NCI-H82 treated with DMSO at 0.1 percent for 48 hours (cell line): ENCODE data around the gene CRKL.
"Not testable (repeated sequence)": the region's sequence is repeated elsewhere in the genome, so short reads cannot be mapped to it uniquely, and the experiment has no call there.

ENCODE experiments used
- DNase-seq: peaks from one replicate; lab custom pipeline; 2025; ENCODE audit not compliant: unreplicated experiment; lab: John Stamatoyannopoulos, UW

The CRKL gene

GRCh38 chr22:20965888-20966855, 49.0 kb downstream of the CRKL start:
- no peak for DNase-seq

DNA sequence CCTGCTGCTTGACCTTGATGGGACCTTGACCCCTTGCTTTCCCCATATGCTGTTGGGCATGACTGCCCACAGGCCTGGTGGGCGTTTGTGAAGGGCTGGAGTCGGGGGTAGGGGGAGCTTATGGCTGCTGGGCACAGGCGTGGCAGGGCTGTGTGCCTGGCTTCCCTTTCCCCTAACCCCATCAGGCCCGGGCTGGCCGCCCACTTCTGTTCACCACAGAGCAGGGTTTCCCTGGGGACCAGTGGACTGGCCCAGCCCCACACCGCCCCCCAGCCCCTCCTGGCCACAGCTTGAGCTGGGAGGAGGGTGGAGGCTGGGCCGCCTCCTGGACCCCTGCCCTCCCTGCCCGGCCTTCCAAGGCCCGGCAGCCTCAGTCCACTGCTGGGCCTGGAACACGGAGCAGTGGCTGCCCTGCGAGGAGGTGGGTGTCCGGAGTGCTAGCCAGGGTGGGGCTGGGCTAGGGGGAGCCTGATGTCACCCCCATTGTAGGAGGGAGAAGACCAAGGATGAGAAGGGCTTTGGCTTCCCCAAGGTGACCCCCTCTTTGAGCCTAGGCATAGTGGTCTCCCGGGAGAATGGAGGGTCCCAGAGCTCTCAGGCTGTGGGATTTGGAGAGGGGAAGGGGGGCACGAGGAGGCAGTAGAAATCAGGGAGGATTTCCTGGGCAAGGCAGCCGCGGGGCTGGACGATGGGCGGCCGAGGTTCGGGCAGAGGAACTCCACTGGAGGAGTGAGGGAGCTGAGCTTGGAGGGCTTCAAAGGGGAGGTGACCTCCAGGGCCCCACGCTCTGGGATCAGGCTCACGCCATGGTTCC, 49.9 kb downstream of the CRKL start, which contains the start of gene AIFM3:
Gene AIFM3 (plus strand): TSS at position 373 of the 814 bp plus-strand sequence. CDS start 690 bp downstream, outside the sequence.
- DNase-seq = no peak

GRCh38 chr22:20967697-20968211, 50.5 kb downstream of the CRKL start:
- no peak for DNase-seq

DNA sequence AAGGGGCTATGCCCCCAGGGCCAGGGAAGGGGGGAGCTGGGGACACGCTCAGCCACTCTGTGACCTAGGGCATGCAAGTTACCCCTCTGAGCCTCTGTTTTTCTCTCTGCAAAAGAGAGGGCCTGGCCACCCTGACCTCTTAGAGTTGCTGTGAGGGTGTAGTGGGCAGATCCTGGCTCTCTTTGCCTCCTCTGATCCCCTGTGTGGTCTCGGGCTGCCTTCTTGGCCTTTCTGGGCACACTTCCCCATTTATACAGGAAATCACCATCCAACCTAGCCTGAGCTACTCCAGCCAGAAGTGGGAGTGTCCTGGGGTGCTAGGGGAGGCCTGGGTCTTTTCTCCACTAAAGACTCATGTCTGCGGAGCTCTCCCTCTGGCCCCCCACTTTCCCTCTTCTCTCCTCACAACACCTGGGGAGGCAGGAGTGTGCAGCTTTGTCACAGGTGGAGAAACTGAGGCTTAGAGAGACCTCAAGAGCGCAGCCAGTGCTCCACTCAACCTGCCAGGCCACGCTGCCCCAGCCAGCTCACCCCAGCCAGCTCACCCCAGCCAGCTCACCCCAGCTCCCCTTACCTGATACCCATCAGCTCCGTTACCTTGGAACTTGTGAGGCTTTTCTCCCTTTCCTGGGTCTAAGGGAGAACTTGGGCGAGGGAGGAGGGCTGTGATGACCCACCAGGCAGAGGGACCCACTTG, 51.2 kb downstream of the CRKL start:
- no peak for DNase-seq

- no peak for DNase-seq
Measured at GRCh38 chr22:20970939-20971657, 53.9 kb downstream of the CRKL start.

GRCh38 chr22:20972014-20972694, 54.9 kb downstream of the CRKL start:
- DNase-seq = not testable (repeated sequence)

GRCh38 chr22:20972933-20973577, 55.8 kb downstream of the CRKL start:
- DNase-seq = no peak

- no peak for DNase-seq
Measured at GRCh38 chr22:20973634-20974286, 56.6 kb downstream of the CRKL start.

DNA sequence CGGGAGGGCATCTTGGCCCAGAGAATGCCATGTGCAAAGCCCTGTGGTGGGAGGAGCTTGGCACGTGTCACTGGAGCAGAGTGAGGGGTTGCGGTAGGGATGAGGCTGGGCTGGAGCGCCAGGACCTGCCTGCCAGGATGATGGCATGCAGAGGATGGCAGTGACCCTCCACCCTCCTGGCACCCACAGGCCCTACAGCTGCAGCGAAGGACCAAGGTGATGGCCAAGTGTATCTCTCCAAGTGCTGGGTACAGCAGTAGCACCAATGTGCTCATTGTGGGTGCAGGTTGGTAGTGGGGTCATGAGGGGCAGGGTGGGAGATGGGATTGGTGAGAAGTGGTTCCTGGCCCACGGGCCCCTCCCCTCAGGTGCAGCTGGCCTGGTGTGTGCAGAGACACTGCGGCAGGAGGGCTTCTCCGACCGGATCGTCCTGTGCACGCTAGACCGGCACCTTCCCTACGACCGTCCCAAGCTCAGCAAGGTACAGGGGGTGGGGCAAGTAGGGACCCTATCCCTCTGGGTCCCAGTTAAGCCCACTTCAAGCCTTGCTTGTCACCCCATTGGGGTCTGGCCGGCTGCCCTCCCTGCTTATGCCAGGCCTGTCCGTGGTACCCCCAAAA, 57.2 kb downstream of the CRKL start:
- no peak for DNase-seq

DNA sequence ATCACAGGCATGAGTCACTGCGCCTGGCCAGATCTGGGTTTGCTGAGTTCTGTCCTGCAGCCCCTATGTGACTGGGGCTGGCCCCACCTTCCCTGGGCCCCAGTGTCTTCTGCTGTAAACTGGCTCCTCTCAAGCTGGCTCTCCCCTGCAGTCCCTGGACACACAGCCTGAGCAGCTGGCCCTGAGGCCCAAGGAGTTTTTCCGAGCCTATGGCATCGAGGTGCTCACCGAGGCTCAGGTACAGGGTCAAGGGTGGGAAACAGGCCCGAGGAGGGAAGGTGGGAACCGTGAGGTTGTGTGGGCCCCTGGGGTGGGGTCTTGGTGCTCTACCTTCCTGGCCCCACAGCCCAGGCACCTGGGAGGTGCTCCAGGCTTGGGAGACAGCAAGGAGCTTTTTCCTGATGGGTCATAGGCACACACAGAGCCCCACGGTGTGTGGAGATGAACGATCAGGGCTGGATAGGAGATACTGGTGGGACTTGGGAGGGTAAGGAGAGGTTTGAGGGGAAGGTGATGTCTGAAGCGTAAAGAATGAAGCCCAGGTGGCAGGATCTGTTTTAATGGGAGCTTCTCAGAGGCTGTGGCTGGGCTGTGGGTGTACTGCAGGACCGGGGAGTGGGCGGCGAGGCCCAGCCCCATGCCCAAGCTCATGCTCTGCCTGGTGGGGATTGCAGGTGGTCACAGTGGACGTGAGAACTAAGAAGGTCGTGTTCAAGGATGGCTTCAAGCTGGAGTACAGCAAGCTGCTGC, 58.5 kb downstream of the CRKL start:
- DNase-seq = no peak

GRCh38 chr22:20976291-20976877, 59.2 kb downstream of the CRKL start:
- no peak for DNase-seq

- no peak for DNase-seq
Measured at GRCh38 chr22:20977019-20977418, 59.8 kb downstream of the CRKL start.

DNA sequence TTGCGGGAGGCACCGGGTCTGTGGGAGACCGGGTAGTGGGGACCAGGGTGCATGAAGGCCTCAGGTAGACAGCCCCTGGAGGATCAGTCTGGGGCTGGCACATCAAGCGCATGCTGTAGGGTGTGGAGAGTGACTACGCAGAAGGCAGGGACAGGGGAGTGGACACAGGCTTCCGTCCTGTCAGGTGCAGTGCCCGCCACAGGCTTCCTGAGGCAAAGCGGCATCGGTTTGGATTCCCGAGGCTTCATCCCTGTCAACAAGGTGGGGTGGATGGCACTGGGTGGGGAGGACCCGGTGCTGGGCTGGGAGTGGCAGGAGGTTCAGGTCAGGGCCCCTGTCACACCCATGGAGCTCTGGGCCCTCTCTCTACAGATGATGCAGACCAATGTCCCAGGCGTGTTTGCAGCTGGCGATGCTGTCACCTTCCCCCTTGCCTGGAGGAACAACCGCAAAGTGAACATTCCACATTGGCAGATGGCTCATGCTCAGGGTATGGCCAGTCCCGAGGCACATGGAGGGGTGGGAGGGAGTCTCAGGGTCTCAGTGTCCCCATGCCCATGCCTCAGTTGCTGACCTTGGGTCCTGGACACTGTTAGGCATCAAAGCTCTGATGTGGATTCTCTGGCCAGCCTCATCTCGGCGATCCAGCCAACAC, 60.4 kb downstream of the CRKL start:
- no peak for DNase-seq

DNA sequence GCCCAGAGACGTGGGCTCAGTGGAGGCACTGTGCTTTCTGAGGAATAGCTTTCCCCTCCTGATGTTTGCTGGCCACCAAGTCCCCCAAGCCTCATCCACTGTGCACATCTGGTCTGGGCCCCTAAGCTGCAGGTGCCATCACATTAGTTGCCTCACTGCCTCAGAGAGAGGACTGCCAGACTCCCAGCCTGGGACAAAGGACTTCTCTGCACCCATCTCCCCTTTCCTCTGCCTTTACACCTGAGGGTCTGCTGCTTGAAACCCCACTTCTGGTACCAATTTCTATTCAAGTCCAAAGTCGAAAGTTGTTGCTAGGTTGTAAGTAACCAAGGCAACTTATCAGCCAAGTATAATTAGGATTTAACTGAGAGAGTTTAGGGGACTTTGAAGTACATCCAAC, 61.2 kb downstream of the CRKL start:
- DNase-seq = no peak

- no peak for DNase-seq
Measured at GRCh38 chr22:20979243-20979809, 62.1 kb downstream of the CRKL start.

DNA sequence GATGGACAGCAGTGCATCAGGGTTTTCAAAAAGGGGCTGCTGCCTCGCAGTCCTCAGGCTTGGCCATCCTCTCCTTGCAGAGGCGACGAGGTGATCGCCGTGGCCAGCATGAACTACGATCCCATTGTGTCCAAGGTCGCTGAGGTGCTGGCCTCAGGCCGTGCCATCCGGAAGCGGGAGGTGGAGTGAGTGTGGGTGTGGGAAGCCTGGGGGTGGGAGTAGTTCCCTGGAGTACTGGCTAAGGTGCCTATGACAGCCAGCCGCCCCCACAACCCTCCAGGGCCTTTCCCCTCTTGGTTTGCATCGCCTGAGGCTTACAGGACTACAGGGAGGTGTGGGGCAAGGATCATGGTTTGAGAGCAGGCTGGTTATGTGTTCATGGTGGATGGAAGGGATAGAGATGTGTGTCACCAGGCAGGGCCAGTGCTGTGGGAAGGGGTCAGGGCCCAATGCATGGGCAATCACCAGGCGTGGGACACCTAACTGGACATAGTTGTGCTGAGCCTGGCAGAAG, 62.8 kb downstream of the CRKL start:
- DNase-seq = no peak
